ENCODE results near the gene DPY19L1. TPM values are rescaled to one million over a fixed set of nuclear protein-coding genes. Genes with fewer than 3 reads are reported as not detected.
"Not testable (repeated sequence)": the region's sequence is repeated elsewhere in the genome, so short reads cannot be mapped to it uniquely, and the experiment has no call there.

The DPY19L1 gene
- total RNA-seq (100 to 1,000 TPM in 1 of 9 donors, 10 to 100 TPM in 8; 15.8 to 119 (median 25.5) TPM), polyA plus RNA-seq (10 to 100 TPM in 1 of 3 donors, 1 to 10 TPM in 2; 4.9 to 25.8 (median 7.2) TPM)
- long read RNA-seq, donor 1, full-length matches to known transcripts: 2 of 2 reads
- long read RNA-seq, donor 1, partial matches to known transcripts: 0 of 2 reads
- long read RNA-seq, donor 1, other reads (novel, unspliced or antisense): 0 of 2 reads
- long read RNA-seq, donor 2, full-length matches to known transcripts: 1 of 1 reads
- long read RNA-seq, donor 2, partial matches to known transcripts: 0 of 1 reads
- long read RNA-seq, donor 2, other reads (novel, unspliced or antisense): 0 of 1 reads
- long read RNA-seq, donor 3, full-length matches to known transcripts: 2 of 2 reads
- long read RNA-seq, donor 3, partial matches to known transcripts: 0 of 2 reads
- long read RNA-seq, donor 3, other reads (novel, unspliced or antisense): 0 of 2 reads
- long read RNA-seq, donor 4, partial matches to known transcripts: 0 of 1 reads
- long read RNA-seq, donor 4, other reads (novel, unspliced or antisense): 1 of 1 reads
- long read RNA-seq, donor 5, full-length matches to known transcripts: 30 of 39 reads
- long read RNA-seq, donor 5, partial matches to known transcripts: 2 of 39 reads
- long read RNA-seq, donor 5, other reads (novel, unspliced or antisense): 7 of 39 reads
- long read RNA-seq, donor 6: 0 reads
- long read RNA-seq, donor 7: 0 reads
- long read RNA-seq, donor 8, full-length matches to known transcripts: 3 of 3 reads
- long read RNA-seq, donor 8, partial matches to known transcripts: 0 of 3 reads
- long read RNA-seq, donor 8, other reads (novel, unspliced or antisense): 0 of 3 reads
- long read RNA-seq, donor 9, full-length matches to known transcripts: 1 of 1 reads
- long read RNA-seq, donor 9, partial matches to known transcripts: 0 of 1 reads
- long read RNA-seq, donor 9, other reads (novel, unspliced or antisense): 0 of 1 reads
- long read RNA-seq, donor 10, full-length matches to known transcripts: 3 of 3 reads
- long read RNA-seq, donor 10, partial matches to known transcripts: 0 of 3 reads
- long read RNA-seq, donor 10, other reads (novel, unspliced or antisense): 0 of 3 reads

DNA sequence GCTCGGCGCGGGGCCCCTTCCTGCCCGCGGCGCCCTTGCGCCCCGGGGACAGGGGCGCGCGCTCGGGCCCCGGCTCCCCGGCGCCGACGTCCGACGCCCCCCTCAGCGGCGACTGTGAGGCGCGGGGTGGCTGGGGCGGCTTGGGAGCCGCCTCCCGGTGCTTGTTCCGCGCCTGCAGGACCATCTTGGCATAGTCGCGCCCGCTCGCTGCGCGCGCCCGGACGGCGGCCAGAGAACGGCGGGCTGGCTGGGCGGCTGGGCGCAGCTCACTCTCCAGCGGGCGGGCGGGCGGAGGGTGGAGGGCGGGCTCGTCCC is at the start of gene DPY19L1:
DPY19L1 (minus strand) TSS at position 275 of the 315 bp plus-strand sequence; CDS start at position 184, 91 bp downstream.
- intact Hi-C loops (cut with DNase I): loop anchor here in 1 of 2 donors (10.0 kb wide), 1 partner anchor 212 kb away; no protein-coding TSS in a partner anchor
- no peak for DNase-seq

GRCh38 chr7:35079517-35079916 is 42.2 kb upstream of the DPY19L1 start:
- intact Hi-C loops (cut with DNase I); DNase-seq; H3K9me3 ChIP-seq (replicated peaks in 1 of 3); H3K36me3 ChIP-seq (replicated peaks in 1 of 2); H3K27ac ChIP-seq; H3K4me3 ChIP-seq; H3K4me1 ChIP-seq (replicated peaks in 1 of 2); H3K27me3 ChIP-seq: not testable (repeated sequence)
- 79 to 86% (median 84%) methylated on average over 3 of the region's 3 CpGs for WGBS, 4 donors

More for the DNA sequence above, at the start of gene DPY19L1:
- H3K27ac ChIP-seq: peak within 1 kb of the TSS; percentile 65 to 91 (median 90)
- no peaks in the 10 kb centered on the region for H3K36me3 ChIP-seq (replicated peaks in 1 of 2)
- H3K4me1 ChIP-seq (replicated peaks in 1 of 2): peaks cover 17 to 18% of the 10 kb centered on the region in 2 donors
- H3K4me3 ChIP-seq: peak within 1 kb of the TSS; percentile 27 to 87 (median 78)
- 0 to 1% methylated on average over 38 to 48 of the region's 48 CpGs; no CpG with 5 or more reads in 2 of the 4 donors for WGBS, 4 donors
- H3K9me3 ChIP-seq (replicated peaks in 1 of 3): no peaks in the 10 kb centered on the region
- TF ChIP-seq, protein P1, sequence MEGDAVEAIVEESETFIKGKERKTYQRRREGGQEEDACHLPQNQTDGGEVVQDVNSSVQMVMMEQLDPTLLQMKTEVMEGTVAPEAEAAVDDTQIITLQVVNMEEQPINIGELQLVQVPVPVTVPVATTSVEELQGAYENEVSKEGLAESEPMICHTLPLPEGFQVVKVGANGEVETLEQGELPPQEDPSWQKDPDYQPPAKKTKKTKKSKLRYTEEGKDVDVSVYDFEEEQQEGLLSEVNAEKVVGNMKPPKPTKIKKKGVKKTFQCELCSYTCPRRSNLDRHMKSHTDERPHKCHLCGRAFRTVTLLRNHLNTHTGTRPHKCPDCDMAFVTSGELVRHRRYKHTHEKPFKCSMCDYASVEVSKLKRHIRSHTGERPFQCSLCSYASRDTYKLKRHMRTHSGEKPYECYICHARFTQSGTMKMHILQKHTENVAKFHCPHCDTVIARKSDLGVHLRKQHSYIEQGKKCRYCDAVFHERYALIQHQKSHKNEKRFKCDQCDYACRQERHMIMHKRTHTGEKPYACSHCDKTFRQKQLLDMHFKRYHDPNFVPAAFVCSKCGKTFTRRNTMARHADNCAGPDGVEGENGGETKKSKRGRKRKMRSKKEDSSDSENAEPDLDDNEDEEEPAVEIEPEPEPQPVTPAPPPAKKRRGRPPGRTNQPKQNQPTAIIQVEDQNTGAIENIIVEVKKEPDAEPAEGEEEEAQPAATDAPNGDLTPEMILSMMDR (IDR thresholded peaks at IDR 0.05): peak in 1 of 6 experiments; percentile 37
- TF ChIP-seq POLR2A (IDR thresholded peaks at IDR 0.05): peak in 1 of 2 donors; percentile 57
- no peaks in the 10 kb centered on the region for H3K27me3 ChIP-seq

GRCh38 chr7:35074008-35074407 is 36.7 kb upstream of the DPY19L1 start:
- H3K36me3 ChIP-seq (replicated peaks in 1 of 2); H3K4me3 ChIP-seq; H3K4me1 ChIP-seq (replicated peaks in 1 of 2); H3K27ac ChIP-seq; H3K27me3 ChIP-seq; DNase-seq; H3K9me3 ChIP-seq (replicated peaks in 1 of 3); intact Hi-C loops (cut with DNase I): not testable (repeated sequence)
- 55 to 68% (median 58%) methylated on average over 4 to 5 of the region's 5 CpGs for WGBS, 4 donors

- peak in 4 of 7 donors; percentile 19 to 51 (median 31) for DNase-seq
- H3K9me3 ChIP-seq (replicated peaks in 1 of 3); H3K4me3 ChIP-seq; H3K4me1 ChIP-seq (replicated peaks in 1 of 2); H3K27ac ChIP-seq; intact Hi-C loops (cut with DNase I); H3K36me3 ChIP-seq (replicated peaks in 1 of 2); H3K27me3 ChIP-seq: not testable (repeated sequence)
- TF ChIP-seq, protein P1 (IDR thresholded peaks at IDR 0.05): peak in 4 of 6 experiments; percentile 29 to 35 (median 34)
- WGBS, 4 donors: 27 to 33% (median 31%) methylated on average over 14 of the region's 14 CpGs
These were observed 35.9 kb upstream of the DPY19L1 start for GRCh38 chr7:35072950-35073827.

GRCh38 chr7:35069084-35069483 is 31.8 kb upstream of the DPY19L1 start:
- DNase-seq; H3K36me3 ChIP-seq (replicated peaks in 1 of 2): not testable (repeated sequence)
- WGBS, 4 donors: 74 to 100% (median 93%) methylated on average over 1 of the region's 1 CpG

GRCh38 chr7:35065382-35065781 is 28.1 kb upstream of the DPY19L1 start:
- intact Hi-C loops (cut with DNase I); H3K27ac ChIP-seq; H3K4me1 ChIP-seq (replicated peaks in 1 of 2); H3K27me3 ChIP-seq; DNase-seq; H3K9me3 ChIP-seq (replicated peaks in 1 of 3); H3K36me3 ChIP-seq (replicated peaks in 1 of 2); H3K4me3 ChIP-seq: not testable (repeated sequence)
- 23 to 60% (median 34%) methylated on average over 2 of the region's 2 CpGs for WGBS, 4 donors

More at GRCh38 chr7:35069084-35069483, 31.8 kb upstream of the DPY19L1 start:
- intact Hi-C loops (cut with DNase I); H3K4me1 ChIP-seq (replicated peaks in 1 of 2); H3K9me3 ChIP-seq (replicated peaks in 1 of 3); H3K4me3 ChIP-seq; H3K27me3 ChIP-seq; H3K27ac ChIP-seq: not testable (repeated sequence)

DNA sequence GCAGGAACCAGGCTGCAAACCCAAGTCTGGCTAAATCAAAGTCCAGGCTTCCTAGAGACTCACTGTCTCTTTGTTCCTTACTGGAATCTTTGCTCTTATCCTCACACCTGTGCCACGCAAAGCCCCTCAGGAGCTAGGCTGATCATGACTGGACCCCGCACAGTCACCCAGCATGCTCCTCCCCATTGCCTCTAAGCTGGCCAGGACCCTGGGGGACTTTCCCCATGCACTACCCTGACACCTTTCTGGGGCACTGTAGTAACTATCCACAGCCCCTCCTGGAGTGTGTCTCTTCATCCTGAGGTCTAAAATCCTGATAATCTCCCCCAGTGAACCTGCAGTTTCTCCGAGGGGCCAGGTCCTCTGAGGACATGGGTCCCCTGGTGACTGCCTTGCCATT is 21.3 kb upstream of the DPY19L1 start:
- H3K27ac ChIP-seq; intact Hi-C loops (cut with DNase I); H3K4me3 ChIP-seq; H3K4me1 ChIP-seq (replicated peaks in 1 of 2); H3K27me3 ChIP-seq; DNase-seq; H3K36me3 ChIP-seq (replicated peaks in 1 of 2); H3K9me3 ChIP-seq (replicated peaks in 1 of 3): not testable (repeated sequence)
- WGBS, 4 donors: 90 to 100% (median 91%) methylated on average over 3 of the region's 3 CpGs

All from adrenal gland (tissue), 19 donors.